ENCODE measurements around the gene RSF1. TPM values are rescaled to one million over a fixed set of nuclear protein-coding genes. Genes with fewer than 3 reads are reported as not detected.

The RSF1 gene
- total and polyA plus RNA-seq, 4 experiments from 2014 or later, result 13.0 to 106 (median 78.4) TPM

DNA sequence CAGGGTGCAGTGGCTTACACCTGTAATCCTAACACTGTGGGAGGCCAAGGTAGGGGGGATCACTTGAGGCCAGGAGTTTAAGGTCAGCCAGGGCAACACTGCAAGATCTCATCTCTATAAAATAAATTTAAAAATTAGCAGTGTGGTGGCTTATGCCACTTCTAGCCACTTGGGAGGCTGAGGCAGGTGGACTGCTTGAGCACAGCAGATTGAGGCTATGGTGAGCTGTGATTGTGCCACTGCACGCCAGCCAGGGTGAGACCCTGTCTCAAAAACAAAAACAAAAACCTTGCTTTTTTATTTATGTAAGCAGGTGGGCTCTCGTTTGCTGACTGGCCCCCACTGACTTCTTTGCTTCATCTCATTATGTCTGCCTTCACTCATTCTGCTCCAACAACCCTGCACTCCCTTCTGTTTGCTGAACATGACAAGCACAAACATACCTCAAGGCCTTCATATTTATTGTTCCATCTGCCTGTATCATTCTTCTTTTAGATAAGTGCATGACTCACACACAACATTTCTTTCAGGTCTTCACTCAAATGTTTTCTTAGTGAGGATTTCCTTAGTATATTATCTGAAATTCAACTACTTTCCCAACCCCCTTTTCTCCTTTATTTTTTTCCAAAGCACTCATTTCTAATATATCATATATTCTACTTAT, 150.5 kb downstream of the RSF1 start:
- Mint-ChIP-seq H3K4me3 (no peak overlapping the region), H3K4me1 (peaks cover 0 to 5% (median 2%) of the 10 kb centered on the region in 4 donors), H3K27ac (peak overlapping the region in 6 of 7 donors; percentile 32 to 89 (median 52)), H3K27me3 (no peaks in the 10 kb centered on the region), H3K36me3 (peaks cover 74 to 80% of the 10 kb centered on the region in 2 donors), H3K9me3 (peaks cover 0 to 2% (median 0%) of the 10 kb centered on the region in 8 donors)
- Histone ChIP-seq H3K36me3 (ENCODE audit: insufficient read depth, low read length) (peaks cover 55% of the 10 kb centered on the region), H3K9me3 (ENCODE audit: control insufficient read depth in 1 of 2, low read length in 2 of 2) (no peaks in the 10 kb centered on the region), H3K4me1 (ENCODE audit: insufficient read depth, low read length) (no peaks in the 10 kb centered on the region), H3K4me3 (ENCODE audit: low read length in 2 of 2) (no peak overlapping the region), H3K27ac (ENCODE audit: low read depth, low read length) (no peak overlapping the region), H3K27me3 (ENCODE audit: insufficient read depth, low read length) (no peaks in the 10 kb centered on the region)
- ChIA-PET CTCF (ENCODE audit: partially characterized antibody) (no interaction called here), POLR2A (ENCODE audit: partially characterized antibody) (no interaction called here)
- intact Hi-C loops (cut with micrococcal nuclease), result no loop called here
- no peak for DNase-seq

DNA sequence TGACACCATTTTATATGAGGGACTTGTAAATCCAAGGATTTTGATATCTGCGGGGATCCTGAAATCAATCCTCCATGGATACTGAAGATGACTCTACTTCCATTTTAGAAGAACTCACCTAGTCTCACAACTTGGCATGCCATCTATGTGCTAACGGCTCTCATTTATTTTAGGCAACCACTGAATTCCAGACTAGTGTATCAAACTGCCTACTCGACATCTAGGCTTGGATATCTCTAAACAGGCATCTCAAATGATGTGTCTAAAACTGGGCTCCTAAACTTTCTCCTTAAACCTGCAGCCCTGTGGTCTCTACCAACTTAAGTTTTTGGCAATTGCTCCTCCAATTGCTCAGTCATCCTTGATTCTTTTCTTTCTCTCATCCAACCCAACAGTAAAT, 151.8 kb downstream of the RSF1 start:
- H3K36me3 Mint-ChIP-seq, result peaks cover 62 to 76% of the 10 kb centered on the region in 2 donors
- peak overlapping the region in 4 of 7 donors; percentile 24 to 84 (median 44) for H3K27ac Mint-ChIP-seq
- intact Hi-C loops (cut with micrococcal nuclease), result no loop called here

DNA sequence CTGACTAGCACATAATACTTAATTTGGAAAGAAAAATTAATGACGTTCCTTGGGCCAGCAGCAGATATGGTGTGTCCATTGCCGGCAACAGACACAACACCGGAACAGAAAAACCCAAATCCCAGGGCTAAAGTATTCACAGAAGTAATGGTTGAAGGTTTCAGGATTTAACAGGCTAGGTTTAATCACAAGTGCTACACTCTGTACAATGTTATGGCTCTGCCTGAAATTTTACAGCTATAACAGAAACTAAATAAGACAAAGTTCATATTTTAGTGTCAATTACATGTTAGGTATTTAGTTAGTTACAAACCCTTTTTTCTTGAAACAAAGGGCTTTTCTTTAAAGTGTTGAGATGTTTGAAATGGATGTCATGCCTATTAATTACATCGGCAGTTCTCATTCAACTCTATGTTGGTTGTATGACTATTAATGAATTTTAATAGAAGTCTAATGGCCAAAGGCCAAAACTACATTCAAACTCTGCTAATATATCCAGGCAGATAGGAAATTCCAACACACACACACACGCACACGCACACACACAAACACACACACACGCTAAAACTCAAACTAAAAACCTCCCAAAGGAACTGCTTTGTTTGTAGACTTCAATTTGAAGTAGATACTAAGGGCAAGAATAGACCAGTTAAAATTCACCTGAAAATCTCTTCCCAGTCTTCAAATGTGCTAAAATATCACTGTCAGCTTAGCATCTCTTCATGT, 155.1 kb downstream of the RSF1 start:
- Histone ChIP-seq H3K36me3 (ENCODE audit: insufficient read depth, low read length) (peaks cover 23% of the 10 kb centered on the region), H3K27ac (ENCODE audit: low read depth, low read length) (no peak overlapping the region), H3K27me3 (ENCODE audit: insufficient read depth, low read length) (no peaks in the 10 kb centered on the region), H3K4me1 (ENCODE audit: insufficient read depth, low read length) (no peaks in the 10 kb centered on the region), H3K4me3 (ENCODE audit: low read length in 2 of 2) (no peak overlapping the region), H3K9me3 (ENCODE audit: control insufficient read depth in 1 of 2, low read length in 2 of 2) (no peaks in the 10 kb centered on the region)
- Mint-ChIP-seq H3K36me3 (peaks cover 37 to 52% of the 10 kb centered on the region in 2 donors), H3K27me3 (no peaks in the 10 kb centered on the region), H3K4me1 (peaks cover 0 to 5% (median 2%) of the 10 kb centered on the region in 4 donors), H3K4me3 (no peak overlapping the region), H3K9me3 (no peaks in the 10 kb centered on the region), H3K27ac (peak overlapping the region in 2 of 7 donors; percentile 18 to 65)
- POLR2A ChIA-PET (ENCODE audit: partially characterized antibody), result no interaction called here
- DNase-seq, result no peak
- CTCF ChIA-PET (ENCODE audit: partially characterized antibody), result no interaction called here
- intact Hi-C loops (cut with micrococcal nuclease), result no loop called here

More for the DNA sequence above, 151.8 kb downstream of the RSF1 start:
- peaks cover 0 to 5% (median 2%) of the 10 kb centered on the region in 4 donors for H3K4me1 Mint-ChIP-seq
- Histone ChIP-seq H3K4me3 (ENCODE audit: low read length in 2 of 2) (no peak overlapping the region), H3K27me3 (ENCODE audit: insufficient read depth, low read length) (no peaks in the 10 kb centered on the region), H3K4me1 (ENCODE audit: insufficient read depth, low read length) (no peaks in the 10 kb centered on the region), H3K9me3 (ENCODE audit: control insufficient read depth in 1 of 2, low read length in 2 of 2) (no peaks in the 10 kb centered on the region), H3K27ac (ENCODE audit: low read depth, low read length) (no peak overlapping the region), H3K36me3 (ENCODE audit: insufficient read depth, low read length) (peaks cover 45% of the 10 kb centered on the region)
- peaks cover 0 to 2% (median 0%) of the 10 kb centered on the region in 8 donors for H3K9me3 Mint-ChIP-seq
- CTCF ChIA-PET (ENCODE audit: partially characterized antibody), result no interaction called here
- no peak for DNase-seq
- POLR2A ChIA-PET (ENCODE audit: partially characterized antibody), result no interaction called here
- no peak overlapping the region for H3K4me3 Mint-ChIP-seq
- no peaks in the 10 kb centered on the region for H3K27me3 Mint-ChIP-seq

GRCh38 chr11:77661670-77662069, 158.9 kb downstream of the RSF1 start:
- intact Hi-C loops (cut with micrococcal nuclease), result no loop called here
- H3K27ac Mint-ChIP-seq, result no peak overlapping the region
- Histone ChIP-seq H3K4me1 (ENCODE audit: insufficient read depth, low read length) (no peaks in the 10 kb centered on the region), H3K4me3 (ENCODE audit: low read length in 2 of 2) (no peak overlapping the region), H3K27me3 (ENCODE audit: insufficient read depth, low read length) (no peaks in the 10 kb centered on the region), H3K36me3 (ENCODE audit: insufficient read depth, low read length) (peaks cover 7% of the 10 kb centered on the region), H3K27ac (ENCODE audit: low read depth, low read length) (no peak overlapping the region), H3K9me3 (ENCODE audit: control insufficient read depth in 1 of 2, low read length in 2 of 2) (no peaks in the 10 kb centered on the region)
- CTCF ChIA-PET (ENCODE audit: partially characterized antibody), result no interaction called here
- DNase-seq, result no peak
- no peaks in the 10 kb centered on the region for H3K9me3 Mint-ChIP-seq
- H3K27me3 Mint-ChIP-seq, result no peaks in the 10 kb centered on the region
- no peak overlapping the region for H3K4me3 Mint-ChIP-seq
- POLR2A ChIA-PET (ENCODE audit: partially characterized antibody), result no interaction called here
- H3K4me1 Mint-ChIP-seq, result peaks cover 0 to 2% (median 0%) of the 10 kb centered on the region in 4 donors
- H3K36me3 Mint-ChIP-seq, result peaks cover 5 to 20% of the 10 kb centered on the region in 2 donors

- Histone ChIP-seq H3K27ac (ENCODE audit: low read depth, low read length) (no peak overlapping the region), H3K9me3 (ENCODE audit: control insufficient read depth in 1 of 2, low read length in 2 of 2) (no peaks in the 10 kb centered on the region), H3K27me3 (ENCODE audit: insufficient read depth, low read length) (no peaks in the 10 kb centered on the region), H3K4me3 (ENCODE audit: low read length in 2 of 2) (no peak overlapping the region), H3K4me1 (ENCODE audit: insufficient read depth, low read length) (no peaks in the 10 kb centered on the region), H3K36me3 (ENCODE audit: insufficient read depth, low read length) (peaks cover 5% of the 10 kb centered on the region)
- intact Hi-C loops (cut with micrococcal nuclease), result no loop called here
- peaks cover 0 to 3% (median 0%) of the 10 kb centered on the region in 4 donors for H3K4me1 Mint-ChIP-seq
- H3K9me3 Mint-ChIP-seq, result no peaks in the 10 kb centered on the region
- no peak for DNase-seq
- ChIA-PET POLR2A (ENCODE audit: partially characterized antibody) (no interaction called here), CTCF (ENCODE audit: partially characterized antibody) (no interaction called here)
- no peaks in the 10 kb centered on the region for H3K27me3 Mint-ChIP-seq
- H3K27ac Mint-ChIP-seq, result peak overlapping the region in 1 of 7 donors; percentile 18
- H3K4me3 Mint-ChIP-seq, result no peak overlapping the region
- peaks cover 4 to 18% of the 10 kb centered on the region in 2 donors for H3K36me3 Mint-ChIP-seq
Observed at GRCh38 chr11:77660947-77661346, 159.6 kb downstream of the RSF1 start.

DNA sequence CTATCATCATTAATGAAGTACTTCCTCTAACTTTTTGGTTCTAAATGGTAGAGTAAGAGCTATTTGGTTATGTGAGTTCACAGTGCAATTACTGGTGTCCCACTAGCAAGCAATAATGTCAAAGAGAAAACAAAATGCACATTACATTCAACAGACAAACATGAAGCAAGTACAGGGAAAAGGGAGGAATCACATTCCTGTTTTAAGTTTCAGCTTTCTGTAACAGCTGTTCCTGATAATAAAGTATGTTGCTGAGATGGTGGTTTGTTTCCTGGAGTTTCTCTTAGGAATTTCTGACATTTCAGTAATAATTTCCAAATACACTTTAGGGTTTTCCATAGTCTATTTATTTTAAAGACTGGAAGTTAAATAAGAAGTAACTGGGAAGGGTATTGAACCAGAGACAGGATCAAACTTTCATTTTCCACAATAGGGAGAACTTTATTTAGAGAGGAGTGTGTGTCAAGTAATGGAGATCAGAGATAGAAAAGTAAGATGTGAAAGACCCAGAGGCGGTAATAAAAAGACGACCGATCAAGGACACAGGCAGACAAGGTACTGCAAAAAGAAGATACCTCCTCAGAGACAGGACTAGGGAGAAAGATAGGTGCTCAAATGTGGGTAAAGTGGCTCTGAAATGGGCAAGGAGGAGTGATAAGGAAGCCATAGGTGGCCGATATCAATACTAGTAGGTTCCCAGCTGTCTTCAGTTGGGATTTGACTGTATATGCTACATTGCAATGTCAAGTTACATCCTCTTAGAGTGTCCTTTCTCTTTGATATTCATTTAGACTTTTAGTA, 162.1 kb downstream of the RSF1 start:
- Histone ChIP-seq H3K9me3 (ENCODE audit: control insufficient read depth in 1 of 2, low read length in 2 of 2) (no peaks in the 10 kb centered on the region), H3K27ac (ENCODE audit: low read depth, low read length) (no peak overlapping the region), H3K4me3 (ENCODE audit: low read length in 2 of 2) (no peak overlapping the region), H3K36me3 (ENCODE audit: insufficient read depth, low read length) (no peaks in the 10 kb centered on the region), H3K27me3 (ENCODE audit: insufficient read depth, low read length) (no peaks in the 10 kb centered on the region), H3K4me1 (ENCODE audit: insufficient read depth, low read length) (no peaks in the 10 kb centered on the region)
- Mint-ChIP-seq H3K36me3 (peaks cover 0 to 3% of the 10 kb centered on the region in 2 donors), H3K4me3 (no peak overlapping the region), H3K27ac (peak overlapping the region in 2 of 7 donors; percentile 19 to 21), H3K4me1 (peaks cover 0 to 3% (median 0%) of the 10 kb centered on the region in 4 donors), H3K27me3 (no peaks in the 10 kb centered on the region), H3K9me3 (no peaks in the 10 kb centered on the region)
- POLR2A ChIA-PET (ENCODE audit: partially characterized antibody), result interaction anchor here (0.6 kb wide), 1 partner anchor 46 kb away, joined by 5 read pairs; no protein-coding TSS in a partner anchor
- CTCF ChIA-PET (ENCODE audit: partially characterized antibody), result interaction anchor here (0.9 kb wide), 1 partner anchor 39 kb away, joined by 3 read pairs; no protein-coding TSS in a partner anchor
- DNase-seq, result no peak
- intact Hi-C loops (cut with micrococcal nuclease), result no loop called here

GRCh38 chr11:77656362-77656761, 164.2 kb downstream of the RSF1 start:
- H3K9me3 ChIP-seq (ENCODE audit: control insufficient read depth in 1 of 2, low read length in 2 of 2), result no peaks in the 10 kb centered on the region
- ChIA-PET POLR2A (ENCODE audit: partially characterized antibody) (no interaction called here), CTCF (ENCODE audit: partially characterized antibody) (no interaction called here)
- H3K27me3 ChIP-seq (ENCODE audit: insufficient read depth, low read length), result no peaks in the 10 kb centered on the region
- no peak overlapping the region for H3K27ac ChIP-seq (ENCODE audit: low read depth, low read length)
- no peak overlapping the region for H3K4me3 ChIP-seq (ENCODE audit: low read length in 2 of 2)
- Mint-ChIP-seq H3K9me3 (no peaks in the 10 kb centered on the region), H3K36me3 (no peaks in the 10 kb centered on the region), H3K27ac (no peak overlapping the region), H3K4me3 (no peak overlapping the region), H3K4me1 (peaks cover 0 to 3% (median 0%) of the 10 kb centered on the region in 4 donors), H3K27me3 (no peaks in the 10 kb centered on the region)
- H3K36me3 ChIP-seq (ENCODE audit: insufficient read depth, low read length), result no peaks in the 10 kb centered on the region
- intact Hi-C loops (cut with micrococcal nuclease), result no loop called here
- H3K4me1 ChIP-seq (ENCODE audit: insufficient read depth, low read length), result no peaks in the 10 kb centered on the region
- no peak for DNase-seq

Measured in CD4-positive, alpha-beta memory T cell (primary cell).